HepG2 (cell line): ENCODE measurements around the gene ANAPC5. TPM values are rescaled to one million over a fixed set of nuclear protein-coding genes. Genes with fewer than 3 reads are reported as not detected.

ENCODE experiments used
- ETV5 ChIP-seq: IDR thresholded peaks from 2 replicates; pipeline ENCODE4 v1.6.1; 2018; ENCODE audit warnings: missing biosample characterization, missing genetic modification reagents, inconsistent platforms, borderline replicate concordance
- GTF3A ChIP-seq: sonication (generic); formaldehyde crosslinking; conservative IDR thresholded peaks from 2 replicates; pipeline ENCODE4 v1.4.0; 2020; ENCODE audit warnings: mild to moderate bottlenecking, missing genetic modification reagents
- NCOR1 ChIP-seq: fragments of 200-600 bp; sonication (generic); IDR thresholded peaks from 2 replicates; pipeline ENCODE4 v1.7.0; 2017; ENCODE audit warnings: antibody characterized with exemption, low read length, borderline replicate concordance
- PCBP1 ChIP-seq: fragments of 200-400 bp; formaldehyde crosslinking; IDR thresholded peaks from 2 replicates; pipeline ENCODE4 v1.6.1; 2017; ENCODE audit warnings: mild to moderate bottlenecking, low read depth, low read length, borderline replicate concordance
- PCBP2 ChIP-seq: fragments of 200-400 bp; formaldehyde crosslinking; optimal IDR thresholded peaks from 2 replicates; pipeline ENCODE3; 2018; ENCODE audit warnings: low read length, low read depth; ENCODE audit not compliant: poor library complexity, severe bottlenecking
- ZMYM2 ChIP-seq: sonication (generic); formaldehyde crosslinking; IDR thresholded peaks from 2 replicates; pipeline ENCODE4 v1.8.0; 2022; ENCODE audit warnings: mild to moderate bottlenecking, missing genetic modification reagents
- ZNF337 ChIP-seq: sonication (generic); formaldehyde crosslinking; IDR thresholded peaks from 2 replicates; pipeline ENCODE4 v1.5.1; 2020; ENCODE audit warnings: missing genetic modification reagents, low read depth, mild to moderate bottlenecking, borderline replicate concordance
- ZNF558 ChIP-seq: sonication (generic); formaldehyde crosslinking; IDR thresholded peaks from 2 replicates; pipeline ENCODE4 v1.9.0; 2022; ENCODE audit warnings: mild to moderate bottlenecking, missing genetic modification reagents, borderline replicate concordance
- polyA plus RNA-seq, 8 experiments: library from polyadenylated mRNA; depleted of rRNA in 3 of 8; stranded (reverse) in 7 of 8; unstranded in 1 of 8; fragments of >200 nt; fragmentation: Illumina TruSeq in 4 of 8; extraction: Trizol in 4 of 8; gene quantifications; 2 replicates each; pipeline versions ENCODE4 v1.2.1 to v1.2.3, GENCODE V29; 2011 to 2016; ENCODE audit warnings: low read depth in 4 of 8, missing spikeins in 1 of 8, mixed read lengths in 1 of 8; ENCODE audit not compliant: insufficient read depth in 1 of 8
- total RNA-seq, 5 experiments: library from RNA; depleted of rRNA; stranded (reverse); fragments of >200 nt; fragmentation: Illumina TruSeq; extraction: Trizol; gene quantifications; 2 replicates each; pipeline ENCODE4 v1.2.3, GENCODE V29; 2016; ENCODE audit warnings: low read depth in 1 of 5
- TF ChIP-seq, protein P1 (sequence below): sonication (generic); formaldehyde crosslinking; IDR thresholded peaks from 2 replicates; pipeline ENCODE4 v1.8.0; 2023; ENCODE audit warnings: mild to moderate bottlenecking, missing genetic modification reagents
- TF ChIP-seq, protein P2 (sequence below): sonication (generic); formaldehyde crosslinking; IDR thresholded peaks from 2 replicates; pipeline ENCODE4 v1.4.0; 2020; ENCODE audit warnings: low read depth, missing genetic modification reagents
- TF ChIP-seq, protein P3 (sequence below): sonication (generic); formaldehyde crosslinking; IDR thresholded peaks from 2 replicates; pipeline ENCODE4 v1.4.0; 2020; ENCODE audit warnings: mild to moderate bottlenecking, missing genetic modification reagents
- TF ChIP-seq, protein P4 (sequence below): sonication (generic); formaldehyde crosslinking; IDR thresholded peaks from 2 replicates; pipeline ENCODE4 v1.4.0; 2020; ENCODE audit warnings: missing genetic modification reagents, low read depth, mild to moderate bottlenecking, borderline replicate concordance
- TF ChIP-seq, protein P5 (sequence below): sonication (generic); formaldehyde crosslinking; IDR thresholded peaks from 2 replicates; pipeline ENCODE4 v1.4.0; 2020; ENCODE audit warnings: low read depth, mild to moderate bottlenecking, missing genetic modification reagents
- TF ChIP-seq, protein P6 (sequence below): sonication (generic); formaldehyde crosslinking; IDR thresholded peaks from 2 replicates; pipeline ENCODE4 v1.4.0; 2020; ENCODE audit warnings: missing genetic modification reagents, mild to moderate bottlenecking, borderline replicate concordance

Gene ANAPC5
- total and polyA plus RNA-seq, 2 of the 13 experiments (the other 11 are each of a cell fraction or from before 2014, with no cell fraction given) = 146 to 161 TPM

DNA sequence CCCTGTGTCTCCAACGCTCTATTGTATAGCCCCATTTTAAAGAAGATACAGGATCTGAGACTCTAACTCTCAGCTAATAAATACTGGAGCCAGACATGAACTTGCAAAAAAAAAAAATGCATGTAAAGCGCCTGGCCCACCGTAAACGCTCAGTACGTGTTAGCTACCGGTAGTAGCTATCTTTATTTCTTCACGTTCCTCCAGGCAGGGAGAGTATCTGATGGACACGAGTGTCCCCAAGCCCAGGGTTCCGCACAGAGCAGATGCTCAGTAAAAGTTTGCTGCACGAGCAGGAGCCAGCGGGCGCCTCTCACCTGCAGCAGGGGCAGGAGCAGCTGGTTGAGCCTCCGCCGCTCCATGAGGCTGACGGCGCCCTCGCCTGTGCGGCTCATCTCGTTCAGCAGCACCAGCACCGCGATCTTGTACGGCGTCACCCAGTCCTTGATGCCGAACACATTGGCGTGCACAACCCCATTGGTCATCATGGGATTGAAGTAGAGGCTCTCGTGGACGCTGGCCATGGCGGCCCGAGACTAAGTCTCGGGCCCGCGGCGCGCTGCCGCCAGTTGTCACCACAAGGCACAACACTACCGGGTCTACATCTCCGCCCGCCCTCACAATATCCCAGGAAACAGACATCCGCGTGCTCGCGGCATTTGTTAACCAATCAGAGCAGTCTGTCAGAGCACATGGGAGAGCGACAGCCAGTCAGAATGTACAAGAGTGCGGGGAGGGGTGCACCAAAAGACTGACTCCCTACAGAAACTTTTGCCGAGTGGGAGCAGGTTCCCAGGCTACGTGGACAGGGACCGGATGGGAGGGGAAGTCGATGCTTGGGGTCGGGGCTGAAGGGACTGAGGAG, at the start of gene ANAPC5 (continued):
- TF ChIP-seq, protein P1, sequence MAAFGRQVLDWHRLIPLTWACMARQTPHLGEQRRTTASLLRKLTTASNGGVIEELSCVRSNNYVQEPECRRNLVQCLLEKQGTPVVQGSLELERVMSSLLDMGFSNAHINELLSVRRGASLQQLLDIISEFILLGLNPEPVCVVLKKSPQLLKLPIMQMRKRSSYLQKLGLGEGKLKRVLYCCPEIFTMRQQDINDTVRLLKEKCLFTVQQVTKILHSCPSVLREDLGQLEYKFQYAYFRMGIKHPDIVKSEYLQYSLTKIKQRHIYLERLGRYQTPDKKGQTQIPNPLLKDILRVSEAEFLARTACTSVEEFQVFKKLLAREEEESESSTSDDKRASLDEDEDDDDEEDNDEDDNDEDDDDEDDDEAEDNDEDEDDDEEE (CRISPR knock-in tag) = peak; percentile 58; the same call in 1 of the 2 replicates
- TF ChIP-seq ZNF558 (CRISPR knock-in tag) = peak; percentile 60; the same call in 1 of the 2 replicates
- TF ChIP-seq GTF3A (CRISPR knock-in tag) = peak; percentile 79; the same call in 1 of the 2 replicates
- peak; percentile 61; the same call in 1 of the 2 replicates for TF ChIP-seq NCOR1
- TF ChIP-seq ZNF337 = 0 out of 2 replicates have a peak, but pooled peaks have one; percentile 29
- TF ChIP-seq, protein P2, sequence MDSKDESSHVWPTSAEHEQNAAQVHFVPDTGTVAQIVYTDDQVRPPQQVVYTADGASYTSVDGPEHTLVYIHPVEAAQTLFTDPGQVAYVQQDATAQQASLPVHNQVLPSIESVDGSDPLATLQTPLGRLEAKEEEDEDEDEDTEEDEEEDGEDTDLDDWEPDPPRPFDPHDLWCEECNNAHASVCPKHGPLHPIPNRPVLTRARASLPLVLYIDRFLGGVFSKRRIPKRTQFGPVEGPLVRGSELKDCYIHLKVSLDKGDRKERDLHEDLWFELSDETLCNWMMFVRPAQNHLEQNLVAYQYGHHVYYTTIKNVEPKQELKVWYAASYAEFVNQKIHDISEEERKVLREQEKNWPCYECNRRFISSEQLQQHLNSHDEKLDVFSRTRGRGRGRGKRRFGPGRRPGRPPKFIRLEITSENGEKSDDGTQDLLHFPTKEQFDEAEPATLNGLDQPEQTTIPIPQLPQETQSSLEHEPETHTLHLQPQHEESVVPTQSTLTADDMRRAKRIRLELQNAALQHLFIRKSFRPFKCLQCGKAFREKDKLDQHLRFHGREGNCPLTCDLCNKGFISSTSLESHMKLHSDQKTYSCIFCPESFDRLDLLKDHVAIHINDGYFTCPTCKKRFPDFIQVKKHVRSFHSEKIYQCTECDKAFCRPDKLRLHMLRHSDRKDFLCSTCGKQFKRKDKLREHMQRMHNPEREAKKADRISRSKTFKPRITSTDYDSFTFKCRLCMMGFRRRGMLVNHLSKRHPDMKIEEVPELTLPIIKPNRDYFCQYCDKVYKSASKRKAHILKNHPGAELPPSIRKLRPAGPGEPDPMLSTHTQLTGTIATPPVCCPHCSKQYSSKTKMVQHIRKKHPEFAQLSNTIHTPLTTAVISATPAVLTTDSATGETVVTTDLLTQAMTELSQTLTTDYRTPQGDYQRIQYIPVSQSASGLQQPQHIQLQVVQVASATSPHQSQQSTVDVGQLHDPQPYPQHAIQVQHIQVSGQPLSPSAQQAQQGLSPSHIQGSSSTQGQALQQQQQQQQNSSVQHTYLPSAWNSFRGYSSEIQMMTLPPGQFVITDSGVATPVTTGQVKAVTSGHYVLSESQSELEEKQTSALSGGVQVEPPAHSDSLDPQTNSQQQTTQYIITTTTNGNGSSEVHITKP = peak; percentile 47; the same call in 1 of the 2 replicates
- TF ChIP-seq PCBP1 = peak; percentile 75; the same call in 1 of the 2 replicates
- peak; percentile 20; the same call in 1 of the 2 replicates for TF ChIP-seq ZMYM2 (CRISPR knock-in tag)
- TF ChIP-seq PCBP2 = no peak
- TF ChIP-seq, protein P3, sequence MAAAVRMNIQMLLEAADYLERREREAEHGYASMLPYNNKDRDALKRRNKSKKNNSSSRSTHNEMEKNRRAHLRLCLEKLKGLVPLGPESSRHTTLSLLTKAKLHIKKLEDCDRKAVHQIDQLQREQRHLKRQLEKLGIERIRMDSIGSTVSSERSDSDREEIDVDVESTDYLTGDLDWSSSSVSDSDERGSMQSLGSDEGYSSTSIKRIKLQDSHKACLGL (CRISPR knock-in tag) = peak; percentile 77; the same call in 1 of the 2 replicates
- TF ChIP-seq, protein P4, sequence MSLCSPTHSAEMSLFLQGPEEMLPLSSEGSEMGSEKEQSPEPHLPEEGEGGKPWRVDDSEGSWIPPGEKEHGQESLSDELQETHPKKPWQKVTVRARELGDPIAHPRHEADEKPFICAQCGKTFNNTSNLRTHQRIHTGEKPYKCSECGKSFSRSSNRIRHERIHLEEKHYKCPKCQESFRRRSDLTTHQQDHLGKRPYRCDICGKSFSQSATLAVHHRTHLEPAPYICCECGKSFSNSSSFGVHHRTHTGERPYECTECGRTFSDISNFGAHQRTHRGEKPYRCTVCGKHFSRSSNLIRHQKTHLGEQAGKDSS (CRISPR knock-in tag) = peak; percentile 91
- TF ChIP-seq, protein P5, sequence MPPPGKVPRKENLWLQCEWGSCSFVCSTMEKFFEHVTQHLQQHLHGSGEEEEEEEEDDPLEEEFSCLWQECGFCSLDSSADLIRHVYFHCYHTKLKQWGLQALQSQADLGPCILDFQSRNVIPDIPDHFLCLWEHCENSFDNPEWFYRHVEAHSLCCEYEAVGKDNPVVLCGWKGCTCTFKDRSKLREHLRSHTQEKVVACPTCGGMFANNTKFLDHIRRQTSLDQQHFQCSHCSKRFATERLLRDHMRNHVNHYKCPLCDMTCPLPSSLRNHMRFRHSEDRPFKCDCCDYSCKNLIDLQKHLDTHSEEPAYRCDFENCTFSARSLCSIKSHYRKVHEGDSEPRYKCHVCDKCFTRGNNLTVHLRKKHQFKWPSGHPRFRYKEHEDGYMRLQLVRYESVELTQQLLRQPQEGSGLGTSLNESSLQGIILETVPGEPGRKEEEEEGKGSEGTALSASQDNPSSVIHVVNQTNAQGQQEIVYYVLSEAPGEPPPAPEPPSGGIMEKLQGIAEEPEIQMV (CRISPR knock-in tag) = peak; percentile 78; the same call in 1 of the 2 replicates
- TF ChIP-seq, protein P6, sequence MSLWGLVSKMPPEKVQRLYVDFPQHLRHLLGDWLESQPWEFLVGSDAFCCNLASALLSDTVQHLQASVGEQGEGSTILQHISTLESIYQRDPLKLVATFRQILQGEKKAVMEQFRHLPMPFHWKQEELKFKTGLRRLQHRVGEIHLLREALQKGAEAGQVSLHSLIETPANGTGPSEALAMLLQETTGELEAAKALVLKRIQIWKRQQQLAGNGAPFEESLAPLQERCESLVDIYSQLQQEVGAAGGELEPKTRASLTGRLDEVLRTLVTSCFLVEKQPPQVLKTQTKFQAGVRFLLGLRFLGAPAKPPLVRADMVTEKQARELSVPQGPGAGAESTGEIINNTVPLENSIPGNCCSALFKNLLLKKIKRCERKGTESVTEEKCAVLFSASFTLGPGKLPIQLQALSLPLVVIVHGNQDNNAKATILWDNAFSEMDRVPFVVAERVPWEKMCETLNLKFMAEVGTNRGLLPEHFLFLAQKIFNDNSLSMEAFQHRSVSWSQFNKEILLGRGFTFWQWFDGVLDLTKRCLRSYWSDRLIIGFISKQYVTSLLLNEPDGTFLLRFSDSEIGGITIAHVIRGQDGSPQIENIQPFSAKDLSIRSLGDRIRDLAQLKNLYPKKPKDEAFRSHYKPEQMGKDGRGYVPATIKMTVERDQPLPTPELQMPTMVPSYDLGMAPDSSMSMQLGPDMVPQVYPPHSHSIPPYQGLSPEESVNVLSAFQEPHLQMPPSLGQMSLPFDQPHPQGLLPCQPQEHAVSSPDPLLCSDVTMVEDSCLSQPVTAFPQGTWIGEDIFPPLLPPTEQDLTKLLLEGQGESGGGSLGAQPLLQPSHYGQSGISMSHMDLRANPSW (CRISPR knock-in tag) = peak; percentile 70; the same call in 1 of the 2 replicates
- TF ChIP-seq ETV5 (CRISPR knock-in tag) = peak; percentile 80; the same call in 1 of the 2 replicates
